HL-60 (cell line): Measurements from ENCODE around the gene NAPB.

Experiments used
- CTCF ChIP-seq: IDR thresholded peaks from one replicate; pipeline ENCODE4 v1.5.1; 2011; ENCODE audit warnings: low read length, control low read depth, inconsistent platforms; ENCODE audit not compliant: insufficient read depth
- GABPA ChIP-seq: IDR thresholded peaks from 2 replicates; pipeline ENCODE4 v1.6.1; 2012; ENCODE audit warnings: low read depth
- POLR2AphosphoS5 ChIP-seq: IDR thresholded peaks from 2 replicates; pipeline ENCODE4 v1.6.1; 2012; ENCODE audit warnings: low read depth
- REST ChIP-seq: IDR thresholded peaks from 2 replicates; pipeline ENCODE4 v1.6.1; 2012; ENCODE audit warnings: low read depth; ENCODE audit not compliant: insufficient replicate concordance
- SPI1 ChIP-seq: IDR thresholded peaks from 2 replicates; pipeline ENCODE4 v1.6.1; 2012; ENCODE audit warnings: low read depth, mild to moderate bottlenecking, borderline replicate concordance

GRCh38 chr20:23347791-23348190, 73.5 kb downstream of the NAPB start:
- TF ChIP-seq CTCF (no peak), REST (no peak), GABPA (no peak), POLR2AphosphoS5 (no peak), SPI1 (no peak)
